ENCODE results near the gene PLK5.

GRCh38 chr19:1528596-1529429, 4.9 kb downstream of the PLK5 start:
- TF ChIP-seq CTCF (IDR thresholded peaks at IDR 0.05) (no peak), POLR2A (IDR thresholded peaks at IDR 0.05) (no peak)
